Stomach (tissue), 9 donors: ENCODE measurements around the gene ARID1B. TPM values are rescaled to one million over a fixed set of nuclear protein-coding genes. Genes with fewer than 3 reads are reported as not detected.
A peak's percentile ranks its signal among the peaks of the same experiment; 100 is the strongest.

Source experiments
- DNase-seq, 2 donors: peaks; one replicate each; pipeline versions ENCODE4 v3.0.0 to v3.0.0-alpha.2; 2013 to 2019
- H3K27ac ChIP-seq, 5 donors: fragments of 200-600 bp in 4 of 5; sonication (generic) in 4 of 5; one replicate each; pipeline ENCODE4 v1.5.1; 2013 to 2019; ENCODE audit warnings: mild to moderate bottlenecking in 1 of 5, moderate library complexity in 1 of 5
- H3K27me3 ChIP-seq, 3 donors: fragments of 200-600 bp; sonication (generic); one replicate each; pipeline ENCODE4 v1.5.1; 2017 to 2019; ENCODE audit warnings: mixed run types in 1 of 3
- H3K36me3 ChIP-seq, 4 donors: fragments of 200-600 bp; sonication (generic); 1 replicate in 3 of 4; 2 replicates in 1 of 4; pipeline ENCODE4 v1.5.1; 2016 to 2019
- H3K4me1 ChIP-seq, 4 donors: fragments of 200-600 bp; sonication (generic); one replicate each; pipeline ENCODE4 v1.5.1; 2016 to 2019
- H3K4me3 ChIP-seq, 4 donors: fragments of 200-600 bp; sonication (generic) in 3 of 4; one replicate each; pipeline ENCODE4 v1.5.1; 2016 to 2019; ENCODE audit warnings: mild to moderate bottlenecking in 1 of 4
- H3K9me3 ChIP-seq, 4 donors: fragments of 200-600 bp; sonication (generic); one replicate each; pipeline ENCODE4 v1.5.1; 2016 to 2019
- CTCF ChIP-seq, 7 experiments: fragments of 450-650 bp in 4 of 7; fragments of 200-600 bp in 3 of 7; sonication (generic) in 3 of 7; IDR thresholded peaks; one replicate each; pipeline ENCODE4 v1.5.1; 2016 to 2019; ENCODE audit warnings: antibody characterized with exemption in 7 of 7, control low read depth in 2 of 7, mild to moderate bottlenecking in 1 of 7
- EP300 ChIP-seq: sonication (generic); formaldehyde crosslinking; IDR thresholded peaks from one replicate; pipeline ENCODE4 v1.6.1; 2017; ENCODE audit warnings: antibody characterized with exemption
- POLR2A ChIP-seq, 4 donors: fragments of 450-650 bp; IDR thresholded peaks; one replicate each; pipeline ENCODE4 v1.6.1; 2016; ENCODE audit warnings: antibody characterized with exemption in 4 of 4, control low read depth in 2 of 4, mild to moderate bottlenecking in 1 of 4, moderate library complexity in 1 of 4
- POLR2AphosphoS5 ChIP-seq, 3 donors: sonication (generic); formaldehyde crosslinking; IDR thresholded peaks; one replicate each; pipeline ENCODE4 v1.6.1; 2016; ENCODE audit warnings: antibody characterized with exemption in 3 of 3
- WGBS, 5 donors: extraction: QIAGEN DNeasy Blood & Tissue Kit in 3 of 5; methylation state at CpG; one replicate each; pipeline versions ENCODE4 v1.1.5 to v1.1.7; 2013 to 2018; 5-methylcytosine and 5-hydroxymethylcytosine counted together
- intact Hi-C: fragments of 100-400 bp; cut with DNase I; formaldehyde crosslinking; loops from one replicate; pipeline ENCODE4 v1.15.1; 2023; ENCODE audit warnings: low total_unique reads
- polyA plus RNA-seq, 3 donors: library from polyadenylated mRNA; stranded (reverse); fragments of 200-250 nt; gene quantifications; one replicate each; pipeline ENCODE4 v1.2.3, GENCODE V29; 2013
- total RNA-seq, 5 donors: library from RNA; depleted of rRNA; stranded (reverse); fragments of >200 nt; gene quantifications; one replicate each; pipeline versions ENCODE4 v1.1.0 to v1.2.3, GENCODE V29; 2014 to 2016
- donor health status: healthy with polysubstance abuse.
- donor health status: Bipolar disorder and iron deficiency.
- donor health status: healthy.

The ARID1B gene
- total and polyA plus RNA-seq, 8 donors = 8.8 to 183 (median 48.3) TPM

GRCh38 chr6:157139054-157139708, 362.0 kb downstream of the ARID1B start:
- Histone ChIP-seq H3K4me3 (no peak overlapping the region), H3K27ac (no peak overlapping the region), H3K27me3 (no peaks in the 10 kb centered on the region), H3K9me3 (no peaks in the 10 kb centered on the region), H3K4me1 (peaks cover 0 to 16% (median 6%) of the 10 kb centered on the region in 4 donors), H3K36me3 (peaks cover 3 to 59% (median 54%) of the 10 kb centered on the region in 4 donors)
- intact Hi-C loops = no loop called here
- DNase-seq = no peak
- TF ChIP-seq CTCF (IDR thresholded peaks at IDR 0.05) = no peak
- TF ChIP-seq POLR2A (IDR thresholded peaks at IDR 0.05) = no peak
- TF ChIP-seq POLR2AphosphoS5 (IDR thresholded peaks at IDR 0.05) = no peak
- no peak for TF ChIP-seq EP300
- 85 to 94% (median 93%) methylated on average over 15 of the region's 15 CpGs for WGBS, 5 donors

DNA sequence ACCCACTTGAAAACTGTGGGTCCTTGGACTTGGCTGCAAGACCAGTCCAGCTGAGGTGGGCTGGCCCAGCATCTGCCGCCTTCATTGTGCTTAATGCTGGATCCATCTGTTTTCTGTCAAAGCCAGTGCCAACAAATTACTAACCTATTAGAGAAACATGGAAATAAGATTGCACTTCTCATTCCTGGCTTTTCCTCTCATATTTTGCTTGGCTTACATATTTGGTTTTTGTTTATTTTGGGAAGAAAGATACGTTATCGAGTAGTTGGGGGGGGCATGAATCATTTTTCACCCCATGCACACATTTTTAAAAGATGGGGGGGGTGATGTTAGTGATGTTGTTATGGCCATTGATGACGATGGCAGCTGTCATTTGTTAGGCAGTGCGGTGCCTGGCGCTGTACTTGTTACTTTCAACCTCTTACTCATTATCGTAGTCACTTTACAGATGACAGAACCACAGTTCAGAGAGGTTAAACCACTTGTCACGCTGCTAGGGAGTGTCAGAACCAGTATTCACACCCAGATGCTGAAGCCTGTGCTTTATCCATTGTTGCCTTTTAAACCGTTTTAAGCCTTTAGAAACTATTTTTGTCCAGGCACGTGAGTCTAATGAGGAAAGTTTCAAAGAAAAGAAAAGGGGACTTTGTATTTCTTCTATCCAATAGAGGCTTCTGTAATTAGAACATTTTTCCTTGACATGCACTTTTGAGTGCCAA, 366.2 kb downstream of the ARID1B start:
- H3K27me3 ChIP-seq = no peaks in the 10 kb centered on the region
- H3K4me3 ChIP-seq = no peak overlapping the region
- H3K36me3 ChIP-seq = peaks cover 0 to 33% (median 30%) of the 10 kb centered on the region in 4 donors
- peak in 1 of 2 donors; percentile 74 for DNase-seq
- no peaks in the 10 kb centered on the region for H3K9me3 ChIP-seq
- peak overlapping the region in 2 of 5 donors; percentile 14 to 47 for H3K27ac ChIP-seq
- WGBS, 5 donors = 53 to 72% (median 65%) methylated on average over 10 of the region's 10 CpGs
- peaks cover 0 to 46% (median 20%) of the 10 kb centered on the region in 4 donors for H3K4me1 ChIP-seq
- intact Hi-C loops = no loop called here
- TF ChIP-seq CTCF (IDR thresholded peaks at IDR 0.05) (no peak), POLR2AphosphoS5 (IDR thresholded peaks at IDR 0.05) (no peak), EP300 (no peak), POLR2A (IDR thresholded peaks at IDR 0.05) (no peak)

GRCh38 chr6:157143890-157144798, 367.0 kb downstream of the ARID1B start:
- TF ChIP-seq POLR2AphosphoS5 (IDR thresholded peaks at IDR 0.05) = no peak
- TF ChIP-seq EP300 = no peak
- TF ChIP-seq POLR2A (IDR thresholded peaks at IDR 0.05) = no peak
- TF ChIP-seq CTCF (IDR thresholded peaks at IDR 0.05) = no peak
- 70 to 86% (median 78%) methylated on average over 17 of the region's 17 CpGs for WGBS, 5 donors
- H3K4me1 ChIP-seq = peaks cover 0 to 54% (median 24%) of the 10 kb centered on the region in 4 donors
- peaks cover 0 to 38% (median 35%) of the 10 kb centered on the region in 4 donors for H3K36me3 ChIP-seq
- no peaks in the 10 kb centered on the region for H3K9me3 ChIP-seq
- intact Hi-C loops = no loop called here
- peak overlapping the region in 2 of 5 donors; percentile 14 to 47 for H3K27ac ChIP-seq
- no peaks in the 10 kb centered on the region for H3K27me3 ChIP-seq
- H3K4me3 ChIP-seq = no peak overlapping the region
- DNase-seq = peak in 1 of 2 donors; percentile 59
